ENCODE data around the gene DNAAF9.

GRCh38 chr20:3410464-3410863, 3.0 kb upstream of the DNAAF9 start:
- TF ChIP-seq CTCF (conservative IDR thresholded peaks at IDR 0.05; ENCODE audit: low read length) (no peak), EZH2phosphoT487 (IDR thresholded peaks at IDR 0.05; ENCODE audit: borderline replicate concordance) (no peak)

All from Loucy (cell line).